ENCODE measurements around the gene NCKAP5.

NCKAP5 gene

DNA sequence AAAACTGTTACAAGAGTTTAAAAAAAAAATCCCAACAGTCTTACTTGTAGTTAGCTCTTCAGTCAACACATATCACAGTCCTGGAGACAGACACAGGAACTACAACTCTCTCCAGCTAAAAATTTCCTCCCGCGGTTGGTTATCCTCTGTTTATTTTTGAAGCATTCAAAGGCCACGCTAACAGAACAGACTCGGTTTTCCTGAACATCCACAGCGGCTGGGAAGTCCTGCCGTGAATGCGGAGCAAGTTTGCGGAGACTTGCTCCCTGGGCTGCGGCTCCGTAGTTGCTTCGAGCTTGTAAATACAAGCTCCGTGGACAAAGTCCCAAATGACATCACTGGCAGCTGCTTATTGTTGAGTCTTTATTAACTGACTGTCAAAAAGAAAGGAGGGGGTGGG lies at the start of gene NCKAP5:
NCKAP5 (minus strand) TSS at position 292 of the 400 bp plus-strand sequence. CDS start 50,937 bp downstream, outside the sequence.
- no peak for DNase-seq

DNA sequence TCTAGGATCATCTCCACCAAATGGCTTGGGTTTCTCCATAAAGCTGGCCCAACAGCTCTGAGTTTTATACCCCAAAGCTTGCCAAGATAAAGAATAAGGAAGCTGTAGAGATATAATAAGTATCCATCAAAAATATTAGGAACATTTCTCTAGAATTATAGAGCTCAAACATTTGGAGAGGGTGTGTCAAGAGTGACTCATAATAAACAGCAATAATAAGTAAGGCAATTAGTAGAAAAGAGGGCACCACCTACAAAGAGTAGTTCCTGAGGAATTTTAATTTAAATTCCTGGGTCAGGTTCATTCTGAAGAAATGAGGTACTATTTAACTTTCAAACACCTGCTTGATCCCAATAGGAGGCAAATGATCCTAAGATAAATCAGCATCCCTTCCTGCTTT lies 41.4 kb upstream of the NCKAP5 start:
- DNase-seq: no peak

DNA sequence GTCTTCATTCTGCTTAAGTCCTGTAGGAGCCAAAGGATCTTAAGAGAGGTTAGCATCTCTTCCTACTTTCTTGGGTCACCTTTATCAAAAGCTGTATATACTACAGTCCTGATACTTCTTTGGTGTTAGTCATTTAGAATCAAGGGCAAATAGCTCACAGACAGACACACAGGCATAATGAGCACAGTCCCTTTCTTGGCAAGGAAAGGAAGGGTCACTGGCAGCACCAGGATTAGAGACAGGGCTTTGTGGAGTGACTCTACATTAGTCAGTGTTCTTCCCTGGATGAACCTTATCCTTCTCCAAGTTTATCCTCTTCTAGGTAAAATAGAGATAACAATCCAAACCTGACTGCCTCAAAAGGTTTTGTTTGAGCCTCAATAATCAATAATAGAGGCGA lies 40.0 kb upstream of the NCKAP5 start:
- DNase-seq: no peak

DNA sequence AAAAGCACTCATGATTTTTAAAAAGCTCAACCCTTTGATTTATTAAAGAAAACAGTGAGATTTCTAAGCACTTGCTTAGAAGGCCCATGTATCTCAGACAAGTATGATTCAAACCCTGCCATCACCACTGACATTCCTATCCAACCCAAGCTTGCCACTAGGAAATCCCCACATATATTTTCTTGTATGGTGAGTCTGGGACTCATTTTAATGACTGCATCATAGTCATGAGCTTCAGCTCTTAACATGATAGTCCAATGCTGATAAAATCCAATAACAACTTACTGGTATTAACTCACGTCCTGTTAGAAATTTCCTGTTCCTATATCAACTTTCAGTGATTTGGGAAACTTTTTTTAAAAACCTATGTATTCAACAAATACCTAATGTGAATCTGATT lies 39.4 kb upstream of the NCKAP5 start:
- no peak for DNase-seq

GRCh38 chr2:133606616-133607015 lies 38.4 kb upstream of the NCKAP5 start:
- DNase-seq: no peak

GRCh38 chr2:133605766-133606137 lies 37.5 kb upstream of the NCKAP5 start:
- DNase-seq: no peak

DNA sequence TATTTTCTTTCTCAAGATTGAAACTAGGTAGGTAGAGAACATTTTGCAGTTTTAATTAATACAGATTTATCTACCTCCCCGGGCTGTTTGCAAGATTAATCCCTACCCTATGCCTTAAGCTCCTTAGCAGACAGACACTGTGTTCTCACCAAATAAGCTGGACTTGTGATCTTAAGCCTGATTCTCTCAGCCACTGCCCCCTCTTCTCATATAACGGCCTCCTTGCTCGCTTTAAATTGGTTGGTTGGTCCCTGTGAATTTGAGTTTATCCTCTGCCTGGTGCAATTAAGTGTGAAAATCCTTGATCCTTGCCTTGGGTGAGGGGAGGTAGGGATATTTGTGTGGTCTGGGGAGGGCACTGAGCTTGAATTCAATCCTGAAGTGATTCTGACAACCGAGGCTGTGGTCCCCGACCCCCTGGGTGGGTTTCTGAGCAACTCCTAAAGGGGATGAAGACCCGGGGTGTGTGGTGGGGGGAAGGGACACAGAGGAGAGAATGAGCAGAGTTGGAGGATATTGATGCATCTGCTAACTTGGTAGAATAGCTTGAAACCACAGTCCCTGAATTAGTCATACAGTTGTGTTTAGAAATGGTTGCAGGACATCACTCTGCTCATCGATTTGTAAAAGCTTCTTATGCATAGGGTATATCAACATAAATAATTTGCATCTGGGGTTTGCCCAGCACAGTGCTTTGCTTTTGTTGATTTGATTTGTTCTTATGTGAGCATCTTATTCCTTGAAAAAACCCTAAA lies 36.9 kb upstream of the NCKAP5 start:
- no peak for DNase-seq

GRCh38 chr2:133603109-133603508 lies 34.8 kb upstream of the NCKAP5 start:
- no peak for DNase-seq

DNA sequence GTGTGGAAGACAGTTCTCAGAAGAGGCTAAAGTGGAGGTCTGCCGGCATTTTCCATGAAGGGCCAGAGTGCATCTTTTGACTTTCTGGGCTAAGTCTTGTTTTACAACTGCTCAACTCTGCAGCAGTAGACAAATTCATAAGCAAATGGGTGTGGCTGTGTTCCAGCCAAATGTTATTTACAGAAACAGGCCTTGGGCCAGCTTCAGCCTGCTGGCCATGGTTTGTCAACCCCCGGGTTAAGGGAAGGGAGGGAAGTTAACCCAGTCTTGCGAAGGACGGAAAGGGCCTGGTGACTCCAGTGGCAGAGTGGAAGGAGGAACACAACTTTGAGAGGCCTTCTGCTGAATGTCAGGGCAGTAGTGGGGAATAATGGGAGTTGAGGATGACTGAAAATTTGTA lies 34.3 kb upstream of the NCKAP5 start:
- DNase-seq: no peak

- no peak for DNase-seq
Measured at GRCh38 chr2:133600266-133600928, 32.1 kb upstream of the NCKAP5 start.

GRCh38 chr2:133599811-133600210 lies 31.5 kb upstream of the NCKAP5 start:
- no peak for DNase-seq

GRCh38 chr2:133599211-133599803 lies 31.0 kb upstream of the NCKAP5 start:
- DNase-seq: no peak

GRCh38 chr2:133598769-133599168 lies 30.5 kb upstream of the NCKAP5 start:
- no peak for DNase-seq

DNA sequence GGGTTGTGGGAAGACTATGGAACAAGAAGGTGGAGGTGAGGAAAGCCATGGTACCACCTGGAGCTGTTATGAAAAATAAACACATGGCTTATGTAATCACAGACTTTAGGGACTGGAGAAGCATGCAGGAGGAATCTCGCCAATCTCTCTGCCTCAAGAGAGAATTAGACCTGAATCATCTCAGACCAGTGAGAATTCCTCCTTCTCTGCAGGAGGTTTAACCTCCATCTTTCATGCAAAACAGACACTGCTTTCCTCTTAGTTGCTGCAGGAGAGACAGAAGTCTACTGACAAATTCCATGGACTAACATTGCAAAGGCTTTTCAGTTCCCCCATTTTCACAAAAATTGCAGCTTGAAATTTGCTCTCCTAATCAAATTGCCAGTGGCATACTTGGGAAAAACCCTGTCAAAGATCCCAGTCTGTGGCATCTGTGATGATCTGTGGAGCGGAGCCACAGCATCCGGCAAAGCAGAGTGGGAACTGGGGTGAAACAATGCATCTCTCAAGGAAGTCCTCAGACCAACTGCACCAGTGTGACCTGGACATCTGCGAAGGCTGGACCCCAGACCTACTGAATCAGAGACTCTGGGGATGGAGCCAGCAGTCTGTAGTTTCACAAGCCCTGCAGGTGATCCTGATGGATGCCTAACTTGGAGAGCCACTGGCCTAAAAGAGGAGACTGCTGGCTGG lies 28.6 kb upstream of the NCKAP5 start:
- DNase-seq: no peak

GRCh38 chr2:133591164-133591563 lies 22.9 kb upstream of the NCKAP5 start:
- DNase-seq: no peak

DNA sequence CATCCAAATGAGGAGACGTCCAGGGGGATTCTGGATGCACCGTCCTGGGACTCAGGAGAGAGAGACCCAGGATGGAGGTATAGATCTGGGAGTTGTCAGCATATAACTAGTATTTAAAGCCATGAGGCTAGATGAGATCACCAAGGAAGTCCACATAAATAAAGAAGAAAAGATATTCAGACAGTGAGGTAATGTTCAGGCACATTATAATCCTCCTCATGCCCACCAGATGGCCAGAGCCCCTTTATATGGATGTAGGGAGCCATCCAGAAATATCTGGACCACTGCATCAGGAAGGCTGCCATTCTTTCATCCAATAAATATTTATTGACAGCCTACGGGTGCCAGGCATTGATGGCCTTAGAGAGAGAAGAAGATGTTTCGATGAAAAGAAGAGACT lies 21.2 kb upstream of the NCKAP5 start:
- no peak for DNase-seq

GRCh38 chr2:133588144-133588543 lies 19.9 kb upstream of the NCKAP5 start:
- no peak for DNase-seq

GRCh38 chr2:133586978-133587377 lies 18.7 kb upstream of the NCKAP5 start:
- no peak for DNase-seq

DNA sequence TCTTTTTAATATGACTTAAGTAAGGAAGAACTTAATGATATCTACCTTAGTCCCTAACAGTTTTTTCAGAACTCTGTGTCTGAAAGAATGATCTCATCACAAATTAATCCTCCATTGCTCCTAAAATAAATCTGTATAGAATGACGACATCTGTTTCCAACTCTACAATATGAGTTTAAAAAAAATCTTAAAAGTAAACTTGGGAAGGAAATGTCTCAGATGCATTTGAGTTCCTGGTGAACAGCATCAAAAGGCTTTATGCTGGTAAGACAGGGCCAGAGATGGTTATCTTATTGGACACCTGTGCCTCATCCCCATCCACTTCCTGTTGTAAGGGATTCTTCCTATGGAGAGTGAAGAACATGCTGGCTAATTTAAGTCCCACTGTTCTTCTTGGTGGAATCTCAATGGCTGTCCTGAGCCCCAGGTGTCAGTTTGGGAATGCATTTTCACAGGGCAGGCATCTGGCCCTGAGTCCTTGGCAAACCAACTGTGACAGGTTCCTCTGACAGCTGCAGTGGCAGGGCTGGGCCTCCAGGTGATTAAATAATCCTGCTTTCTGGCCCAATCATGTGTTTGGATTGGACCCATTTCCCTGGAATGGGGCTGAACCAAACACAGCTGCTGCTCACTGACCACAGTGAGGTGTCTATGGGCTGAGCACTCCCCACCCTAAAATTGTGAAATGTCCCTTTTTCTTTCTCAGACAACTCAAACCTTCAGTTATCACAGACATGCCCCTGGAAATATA lies 12.9 kb upstream of the NCKAP5 start:
- no peak for DNase-seq

DNA sequence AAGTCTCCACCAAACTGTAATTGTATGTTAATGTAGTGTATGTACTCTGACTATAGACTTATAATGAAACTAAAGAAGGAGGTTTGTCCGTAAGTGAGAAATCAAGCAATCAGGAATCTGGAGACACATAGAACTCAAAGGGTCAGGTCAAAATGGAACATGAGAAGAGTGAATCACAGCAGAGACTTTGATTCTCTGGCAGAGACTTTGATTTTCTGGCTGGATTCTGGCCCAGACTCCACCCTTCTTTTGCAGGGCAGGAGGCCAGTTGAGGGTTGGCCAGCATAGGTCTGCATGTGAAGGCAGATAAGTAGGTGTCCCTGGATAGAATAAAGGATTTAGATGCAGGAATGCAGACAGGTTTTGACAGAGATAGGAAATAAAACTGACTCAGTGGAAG lies 11.0 kb upstream of the NCKAP5 start:
- DNase-seq: no peak

DNA sequence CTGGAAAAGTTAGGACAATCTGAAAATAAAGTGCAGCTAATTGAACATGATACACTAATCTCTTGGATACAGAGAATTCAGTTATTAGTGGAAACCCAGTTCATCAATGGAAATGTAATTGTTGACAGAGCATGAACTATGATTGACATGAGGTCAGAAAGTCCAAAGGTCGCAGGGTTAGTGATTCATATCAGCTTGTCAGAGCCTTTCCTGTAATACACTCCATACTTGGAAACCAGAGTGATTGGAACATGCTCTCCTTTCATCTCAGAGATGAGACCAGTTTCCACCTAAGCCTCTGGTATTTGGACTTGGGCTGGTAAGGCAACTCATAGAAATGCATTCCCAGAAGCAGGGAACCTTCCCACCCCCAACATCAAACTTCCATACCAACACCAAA lies 8.5 kb upstream of the NCKAP5 start:
- DNase-seq: no peak

DNA sequence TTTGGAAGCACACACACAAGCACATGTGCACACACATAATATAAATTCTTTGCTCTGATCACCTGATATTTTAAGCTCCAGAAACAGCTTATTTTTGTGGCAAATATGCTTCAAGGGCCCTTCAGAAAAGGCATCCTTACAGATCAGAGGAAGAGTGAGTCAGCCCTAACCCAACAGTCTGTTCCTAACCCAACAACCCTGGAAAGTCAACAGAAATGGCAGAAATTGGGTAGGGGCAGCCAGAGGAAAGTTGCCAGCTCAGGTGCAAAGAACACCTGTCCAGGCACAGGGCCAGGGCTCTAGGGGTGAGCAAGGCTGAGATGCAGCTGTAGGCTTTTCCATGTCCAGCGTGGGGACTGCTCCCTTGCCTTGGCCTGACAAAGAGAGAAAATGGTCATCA lies 6.4 kb upstream of the NCKAP5 start:
- no peak for DNase-seq

DNA sequence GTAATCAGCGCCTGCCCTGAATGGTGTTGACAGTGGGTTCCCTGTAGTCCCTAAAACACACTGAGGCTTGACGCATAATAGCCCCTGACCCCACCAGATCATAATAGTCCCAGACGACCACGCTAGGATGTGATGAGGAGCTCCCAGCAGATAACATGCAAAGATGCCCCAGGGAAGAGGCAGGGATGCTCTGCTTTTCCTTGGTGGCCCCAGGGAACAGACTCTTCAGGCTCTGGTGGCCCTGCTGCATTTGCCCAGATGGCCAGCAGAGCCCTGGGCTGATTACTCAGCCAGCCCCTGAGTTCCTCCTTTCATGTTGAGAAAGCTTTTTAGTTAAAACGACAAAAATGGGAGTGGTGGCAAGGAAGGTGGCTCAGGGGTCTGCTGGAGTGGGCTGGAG lies 5.9 kb upstream of the NCKAP5 start:
- DNase-seq: no peak
